OCI-LY7 (cell line): Measurements from ENCODE around the gene IAPP. TPM values are rescaled to one million over a fixed set of nuclear protein-coding genes. Genes with fewer than 3 reads are reported as not detected.

Experiments used
- BruUV-seq: library from RNA; stranded (reverse); fragments of 400-500 nt; replicated peaks from 2 replicates; lab custom pipeline; 2021; lab: Mats Ljungman, UMichigan
- CTCF ChIA-PET: fragments of 300-600 bp; sonication (Branson Sonifier 250); formaldehyde crosslinking; loops from one replicate; lab custom pipeline; 2022; ENCODE audit warnings: antibody characterized with exemption; ENCODE audit not compliant: unreplicated experiment; lab: Charles Lee
- POLR2A ChIA-PET: fragments of 300-600 bp; sonication (Branson Sonifier 250); formaldehyde crosslinking; loops from one replicate; lab custom pipeline; 2022; ENCODE audit warnings: antibody characterized with exemption; lab: Charles Lee
- DNase-seq: peaks from one replicate; pipeline ENCODE4 v3.0.0-alpha.2; 2015; ENCODE audit warnings: low spot score
- H2AFZ ChIP-seq: fragments of 200-600 bp; sonication (generic), shearing (Covaris generic); 2 replicates; pipeline ENCODE4 v1.6.1; 2014; ENCODE audit warnings: mild to moderate bottlenecking, antibody characterized with exemption, low read length, moderate library complexity
- H3K27ac ChIP-seq: fragments of 200-600 bp; sonication (generic); 2 replicates; pipeline ENCODE4 v1.5.1; 2014; ENCODE audit warnings: mixed run types, low read depth, mild to moderate bottlenecking, moderate library complexity, low read length, inconsistent platforms; ENCODE audit not compliant: poor library complexity, severe bottlenecking
- H3K36me3 ChIP-seq: fragments of 200-600 bp; sonication (generic); 2 replicates; pipeline ENCODE4 v1.6.1; 2014; ENCODE audit warnings: mild to moderate bottlenecking, antibody characterized with exemption, low read length, moderate library complexity, mixed read lengths; ENCODE audit not compliant: insufficient read depth
- H3K4me1 ChIP-seq: fragments of 200-600 bp; sonication (generic); 2 replicates; pipeline ENCODE4 v1.5.1; 2014; ENCODE audit warnings: mild to moderate bottlenecking, low read length; ENCODE audit not compliant: insufficient read depth, poor library complexity, severe bottlenecking
- H3K4me2 ChIP-seq: fragments of 200-600 bp; sonication (generic); 2 replicates; pipeline ENCODE4 v1.6.1; 2014; ENCODE audit warnings: mild to moderate bottlenecking, low read length
- H3K4me3 ChIP-seq: fragments of 200-600 bp; sonication (generic); 2 replicates; pipeline ENCODE4 v1.5.1; 2014; ENCODE audit warnings: mild to moderate bottlenecking, low read depth, low read length; ENCODE audit not compliant: poor library complexity, severe bottlenecking
- H3K79me2 ChIP-seq: fragments of 200-600 bp; sonication (generic); 2 replicates; pipeline ENCODE4 v1.6.1; 2016; ENCODE audit warnings: low read depth, mild to moderate bottlenecking, low read length, moderate library complexity, mixed read lengths; ENCODE audit not compliant: insufficient read depth
- H3K9me2 ChIP-seq: fragments of 200-600 bp; sonication (generic); 2 replicates; pipeline ENCODE4 v1.6.1; 2016; ENCODE audit warnings: mild to moderate bottlenecking, low read length, mixed read lengths; ENCODE audit not compliant: insufficient read depth
- H3K9me3 ChIP-seq: fragments of 200-600 bp; sonication (generic); 2 replicates; pipeline ENCODE4 v1.6.1; 2014; ENCODE audit warnings: mild to moderate bottlenecking, mixed run types, low read length, mixed read lengths
- H4K20me1 ChIP-seq: fragments of 200-600 bp; sonication (generic); 2 replicates; pipeline ENCODE4 v1.6.1; 2014; ENCODE audit warnings: mild to moderate bottlenecking, antibody characterized with exemption, low read length, moderate library complexity, mixed read lengths; ENCODE audit not compliant: insufficient read depth
- CTCF ChIP-seq: fragments of 200-600 bp; sonication (generic); conservative IDR thresholded peaks from 2 replicates; pipeline ENCODE4 v1.5.1; 2014; ENCODE audit warnings: mild to moderate bottlenecking, antibody characterized with exemption, low read length, moderate library complexity, mixed read lengths
- EZH2phosphoT487 ChIP-seq: fragments of 200-600 bp; sonication (generic); IDR thresholded peaks from 2 replicates; pipeline ENCODE4 v1.6.1; 2018; ENCODE audit warnings: low read depth, borderline replicate concordance, mild to moderate bottlenecking, mixed run types, antibody characterized with exemption, low read length, moderate library complexity, mixed read lengths
- intact Hi-C: fragments of 100-400 bp; cut with micrococcal nuclease; formaldehyde crosslinking; loops from one replicate; pipeline ENCODE4 v1.10.0; 2022; ENCODE audit not compliant: unreplicated experiment
- total RNA-seq, 2 experiments: library from RNA; depleted of rRNA in 1 of 2; stranded (reverse); fragments of >200 nt in 1 of 2; shearing (Covaris generic) in 1 of 2; gene quantifications; 2 replicates each; pipeline ENCODE4 v1.2.3, GENCODE V29; 2014 to 2022

The IAPP gene
- total RNA-seq, 2 experiments from 2014 or later = not detected

- ChIA-PET CTCF (no interaction called here), POLR2A (no interaction called here)
- H3K36me3 ChIP-seq = no peaks in the 10 kb centered on the region
- no peak within 1 kb of the TSS for H3K4me3 ChIP-seq
- no peaks in the 10 kb centered on the region for H3K9me2 ChIP-seq
- H3K4me2 ChIP-seq = no peak within 1 kb of the TSS
- peaks cover 15% of the 10 kb centered on the region; the same call in 1 of the 2 replicates for H3K9me3 ChIP-seq
- no peak within 1 kb of the TSS for H2AFZ ChIP-seq
- no peaks in the 10 kb centered on the region for H4K20me1 ChIP-seq
- H3K79me2 ChIP-seq = no peaks in the 10 kb centered on the region
- TF ChIP-seq EZH2phosphoT487 (no peak), CTCF (no peak)
- no TSS peak for BruUV-seq
- H3K27ac ChIP-seq = no peak within 1 kb of the TSS
- no peak for DNase-seq
- intact Hi-C loops = no loop called here
- H3K4me1 ChIP-seq = no peaks in the 10 kb centered on the region
These were observed 37.9 kb upstream of the IAPP start, which contains the start of gene SLCO1A2 for GRCh38 chr12:21334771-21335325. TSS of gene SLCO1A2 (minus strand) at chr12:21334917. CDS start at chr12:21334647, 270 bp downstream.

GRCh38 chr12:21336656-21337055 is 36.0 kb upstream of the IAPP start:
- ChIA-PET CTCF (no interaction called here), POLR2A (no interaction called here)
- Histone ChIP-seq H3K79me2 (no peaks in the 10 kb centered on the region), H2AFZ (no peak overlapping the region), H3K4me2 (no peak overlapping the region), H3K36me3 (no peaks in the 10 kb centered on the region), H3K4me1 (no peaks in the 10 kb centered on the region), H4K20me1 (no peaks in the 10 kb centered on the region), H3K9me3 (no peaks in the 10 kb centered on the region), H3K9me2 (no peaks in the 10 kb centered on the region), H3K4me3 (no peak overlapping the region), H3K27ac (no peak overlapping the region)
- DNase-seq = no peak
- intact Hi-C loops = no loop called here
- no TSS peak for BruUV-seq
- TF ChIP-seq EZH2phosphoT487 (no peak), CTCF (no peak)

GRCh38 chr12:21337453-21337852 is 35.2 kb upstream of the IAPP start:
- no peaks in the 10 kb centered on the region for H3K36me3 ChIP-seq
- POLR2A ChIA-PET = interaction anchor here (0.5 to 0.7 kb wide), 2 partner anchors 363 to 687 kb away, joined by 3 to 4 read pairs; no protein-coding TSS in a partner anchor
- H3K27ac ChIP-seq = no peak overlapping the region
- no peak overlapping the region for H2AFZ ChIP-seq
- no TSS peak for BruUV-seq
- H3K79me2 ChIP-seq = no peaks in the 10 kb centered on the region
- CTCF ChIA-PET = no interaction called here
- no peaks in the 10 kb centered on the region for H3K9me3 ChIP-seq
- H4K20me1 ChIP-seq = no peaks in the 10 kb centered on the region
- no peak overlapping the region for H3K4me2 ChIP-seq
- no peaks in the 10 kb centered on the region for H3K4me1 ChIP-seq
- no peak for DNase-seq
- TF ChIP-seq CTCF = no peak
- no peak for TF ChIP-seq EZH2phosphoT487
- no peak overlapping the region for H3K4me3 ChIP-seq
- no peaks in the 10 kb centered on the region for H3K9me2 ChIP-seq
- intact Hi-C loops = no loop called here
